CD4-positive, alpha-beta memory T cell (primary cell): Measurements from ENCODE around the gene DIAPH1. TPM values are rescaled to one million over a fixed set of nuclear protein-coding genes. Genes with fewer than 3 reads are reported as not detected.
A peak's percentile ranks its signal among the peaks of the same experiment; 100 is the strongest.

Experiments
- CTCF ChIA-PET: fragments of 350-600 bp; sonication (Branson Sonifier 250); formaldehyde crosslinking; loops from one replicate; lab custom pipeline; 2021; ENCODE audit warnings: inconsistent platforms; ENCODE audit not compliant: partially characterized antibody; lab: Charles Lee
- POLR2A ChIA-PET: fragments of 350-600 bp; sonication (Branson Sonifier 250); formaldehyde crosslinking; loops from one replicate; lab custom pipeline; 2021; ENCODE audit not compliant: partially characterized antibody; lab: Charles Lee
- DNase-seq, 5 donors: peaks; one replicate each; pipeline versions ENCODE4 v3.0.0 to v3.0.0-alpha.2; 2020 to 2022; ENCODE audit warnings: mixed read lengths in 1 of 5
- H3K27ac ChIP-seq: one replicate; pipeline ENCODE4 v1.7.0; 2013; ENCODE audit warnings: low read depth, low read length
- H3K27me3 ChIP-seq: 2 replicates; pipeline ENCODE4 v1.7.0; 2013; ENCODE audit warnings: mild to moderate bottlenecking, low read length, moderate library complexity; ENCODE audit not compliant: insufficient read depth
- H3K36me3 ChIP-seq: 2 replicates; pipeline ENCODE4 v1.7.0; 2013; ENCODE audit warnings: mild to moderate bottlenecking, low read length, moderate library complexity; ENCODE audit not compliant: insufficient read depth
- H3K4me1 ChIP-seq: 2 replicates; pipeline ENCODE4 v1.7.0; 2013; ENCODE audit warnings: mild to moderate bottlenecking, low read length, moderate library complexity; ENCODE audit not compliant: insufficient read depth
- H3K4me3 ChIP-seq, 2 donors: one replicate each; pipeline ENCODE4 v1.7.0; 2013; ENCODE audit warnings: low read length in 2 of 2, mild to moderate bottlenecking in 1 of 2
- H3K9me3 ChIP-seq, 2 donors: one replicate each; pipeline ENCODE4 v1.7.0; 2013; ENCODE audit warnings: low read length in 2 of 2, control low read depth in 1 of 2; ENCODE audit not compliant: control insufficient read depth in 1 of 2
- H3K27ac Mint-ChIP-seq, 7 donors: one replicate each; pipeline ENCODE4 v1.8.0; 2020 to 2021; ENCODE audit warnings: mixed read lengths in 7 of 7, mild to moderate bottlenecking in 6 of 7, inconsistent platforms in 3 of 7, moderate library complexity in 3 of 7
- H3K27me3 Mint-ChIP-seq, 2 donors: one replicate each; pipeline ENCODE4 v1.8.0; 2020 to 2021; ENCODE audit warnings: mixed read lengths in 2 of 2
- H3K36me3 Mint-ChIP-seq, 2 donors: one replicate each; pipeline ENCODE4 v1.8.0; 2020 to 2021; ENCODE audit warnings: mixed read lengths in 2 of 2, inconsistent platforms in 1 of 2, mild to moderate bottlenecking in 1 of 2
- H3K4me1 Mint-ChIP-seq, 4 donors: one replicate each; pipeline ENCODE4 v1.8.0; 2020 to 2021; ENCODE audit warnings: mixed read lengths in 4 of 4, mild to moderate bottlenecking in 1 of 4
- H3K4me3 Mint-ChIP-seq, 8 donors: one replicate each; pipeline ENCODE4 v1.8.0; 2020 to 2021; ENCODE audit warnings: mixed read lengths in 8 of 8, mild to moderate bottlenecking in 7 of 8, moderate library complexity in 6 of 8, inconsistent platforms in 3 of 8
- H3K9me3 Mint-ChIP-seq, 8 donors: one replicate each; pipeline ENCODE4 v1.8.0; 2020 to 2021; ENCODE audit warnings: mixed read lengths in 8 of 8, mild to moderate bottlenecking in 5 of 8, inconsistent platforms in 3 of 8, moderate library complexity in 1 of 8
- intact Hi-C: fragments of 100-400 bp; cut with micrococcal nuclease; formaldehyde crosslinking; loops from one replicate; pipeline ENCODE4 v1.15.1; 2023
- polyA plus RNA-seq, 2 donors: library from polyadenylated mRNA; unstranded; fragments of 300-500 nt; fragmentation: Illumina TruSeq; gene quantifications; one replicate each; pipeline ENCODE4 v1.2.3, GENCODE V29; 2021
- total RNA-seq, 2 experiments: library from RNA; stranded (reverse); gene quantifications; one replicate each; pipeline ENCODE4 v1.2.3, GENCODE V29; 2021

DIAPH1 gene
- total and polyA plus RNA-seq, 4 experiments from 2014 or later = 81.5 to 211 (median 178) TPM

- CTCF ChIA-PET = interaction anchor here (0.6 to 10.2 kb wide), 26 partner anchors 11 to 205 kb away, joined by 3 to 144 read pairs (median 6); partner anchors contain the start of genes PCDHGA1, PCDHGA10, PCDHGA11 and PCDHGA12
- H3K4me3 ChIP-seq = no peak overlapping the region
- peaks cover 91% of the 10 kb centered on the region for H3K36me3 ChIP-seq
- Mint-ChIP-seq H3K27ac (peak overlapping the region in 5 of 7 donors; percentile 26 to 72 (median 57)), H3K4me3 (no peak overlapping the region), H3K4me1 (peaks cover 11 to 28% (median 21%) of the 10 kb centered on the region in 4 donors), H3K27me3 (no peaks in the 10 kb centered on the region), H3K36me3 (peaks cover 33 to 75% of the 10 kb centered on the region in 2 donors), H3K9me3 (no peaks in the 10 kb centered on the region)
- POLR2A ChIA-PET = interaction anchor here (1.5 to 1.8 kb wide), 2 partner anchors 11 to 204 kb away, joined by 5 to 12 read pairs; partner anchors contain the start of gene TAF7
- intact Hi-C loops = loop anchor here (1.0 to 2.0 kb wide), 4 partner anchors 12 to 205 kb away; partner anchors contain the start of gene TAF7
- no peaks in the 10 kb centered on the region for H3K27me3 ChIP-seq
- peaks cover 15% of the 10 kb centered on the region for H3K4me1 ChIP-seq
- peak; percentile 46 to 62 (median 51) for DNase-seq
- no peak overlapping the region for H3K27ac ChIP-seq
- no peaks in the 10 kb centered on the region for H3K9me3 ChIP-seq
Observed at GRCh38 chr5:141524604-141525597, 93.9 kb downstream of the DIAPH1 start.

GRCh38 chr5:141523991-141524390 lies 94.8 kb downstream of the DIAPH1 start:
- H3K4me3 ChIP-seq = no peak overlapping the region
- peak overlapping the region in 2 of 7 donors; percentile 29 to 57 for H3K27ac Mint-ChIP-seq
- POLR2A ChIA-PET = interaction anchor here (1.5 to 1.8 kb wide), 2 partner anchors 10 to 203 kb away, joined by 5 to 12 read pairs; partner anchors contain the start of gene TAF7
- CTCF ChIA-PET = interaction anchor here (0.6 to 10.2 kb wide), 26 partner anchors 11 to 337 kb away, joined by 3 to 144 read pairs (median 6); partner anchors contain the start of genes PCDHB9, PCDHGA1, PCDHGA10 and PCDHGA11
- no peaks in the 10 kb centered on the region for H3K9me3 ChIP-seq
- no peak overlapping the region for H3K4me3 Mint-ChIP-seq
- H3K9me3 Mint-ChIP-seq = no peaks in the 10 kb centered on the region
- H3K27me3 Mint-ChIP-seq = no peaks in the 10 kb centered on the region
- H3K4me1 Mint-ChIP-seq = peaks cover 9 to 28% (median 21%) of the 10 kb centered on the region in 4 donors
- intact Hi-C loops = loop anchor here (1.0 to 2.0 kb wide), 4 partner anchors 11 to 204 kb away; partner anchors contain the start of gene TAF7
- H3K27ac ChIP-seq = no peak overlapping the region
- no peak for DNase-seq
- H3K36me3 ChIP-seq = peaks cover 92% of the 10 kb centered on the region
- H3K36me3 Mint-ChIP-seq = peaks cover 42 to 82% of the 10 kb centered on the region in 2 donors
- peaks cover 15% of the 10 kb centered on the region for H3K4me1 ChIP-seq
- no peaks in the 10 kb centered on the region for H3K27me3 ChIP-seq

- H3K27ac Mint-ChIP-seq = peak overlapping the region in 6 of 7 donors; percentile 22 to 86 (median 64)
- POLR2A ChIA-PET = interaction anchor here (1.0 kb wide), 1 partner anchor 202 kb away, joined by 4 read pairs; the partner anchor contains the start of gene TAF7
- CTCF ChIA-PET = interaction anchor here (0.7 to 10.2 kb wide), 12 partner anchors 9 to 335 kb away, joined by 3 to 144 read pairs (median 5); partner anchors contain the start of genes PCDHB9, PCDHGA10 and TAF7
Observed at GRCh38 chr5:141522301-141522700, 96.5 kb downstream of the DIAPH1 start.

GRCh38 chr5:141521244-141521781 lies 97.5 kb downstream of the DIAPH1 start:
- H3K27ac ChIP-seq = no peak overlapping the region
- POLR2A ChIA-PET = no interaction called here
- Mint-ChIP-seq H3K36me3 (peaks cover 69 to 81% of the 10 kb centered on the region in 2 donors), H3K4me3 (no peak overlapping the region), H3K4me1 (peaks cover 8 to 28% (median 21%) of the 10 kb centered on the region in 4 donors), H3K27ac (peak overlapping the region in 6 of 7 donors; percentile 2 to 86 (median 50)), H3K9me3 (no peaks in the 10 kb centered on the region), H3K27me3 (no peaks in the 10 kb centered on the region)
- CTCF ChIA-PET = interaction anchor here (1.0 to 10.2 kb wide), 9 partner anchors 8 to 802 kb away, joined by 3 to 144 read pairs (median 5); partner anchors contain the start of genes PCDHGA10 and TAF7
- no peak for DNase-seq
- H3K9me3 ChIP-seq = no peaks in the 10 kb centered on the region
- no peak overlapping the region for H3K4me3 ChIP-seq
- intact Hi-C loops = no loop called here
- H3K27me3 ChIP-seq = no peaks in the 10 kb centered on the region
- peaks cover 15% of the 10 kb centered on the region for H3K4me1 ChIP-seq
- peaks cover 90% of the 10 kb centered on the region for H3K36me3 ChIP-seq

More at GRCh38 chr5:141522301-141522700, 96.5 kb downstream of the DIAPH1 start:
- no peak overlapping the region for H3K27ac ChIP-seq
- no peak overlapping the region for H3K4me3 ChIP-seq
- H3K27me3 Mint-ChIP-seq = no peaks in the 10 kb centered on the region
- H3K4me3 Mint-ChIP-seq = no peak overlapping the region
- no peaks in the 10 kb centered on the region for H3K27me3 ChIP-seq
- no peaks in the 10 kb centered on the region for H3K9me3 ChIP-seq
- intact Hi-C loops = no loop called here
- peaks cover 8 to 28% (median 21%) of the 10 kb centered on the region in 4 donors for H3K4me1 Mint-ChIP-seq
- H3K36me3 ChIP-seq = peaks cover 90% of the 10 kb centered on the region
- H3K9me3 Mint-ChIP-seq = no peaks in the 10 kb centered on the region
- H3K4me1 ChIP-seq = peaks cover 15% of the 10 kb centered on the region
- peaks cover 59 to 78% of the 10 kb centered on the region in 2 donors for H3K36me3 Mint-ChIP-seq
- DNase-seq = no peak

GRCh38 chr5:141519605-141520565 lies 98.9 kb downstream of the DIAPH1 start:
- intact Hi-C loops = no loop called here
- peaks cover 7 to 27% (median 15%) of the 10 kb centered on the region in 4 donors for H3K4me1 Mint-ChIP-seq
- no peaks in the 10 kb centered on the region for H3K27me3 Mint-ChIP-seq
- Histone ChIP-seq H3K36me3 (peaks cover 94% of the 10 kb centered on the region), H3K27ac (no peak overlapping the region), H3K9me3 (no peaks in the 10 kb centered on the region), H3K4me3 (no peak overlapping the region), H3K27me3 (no peaks in the 10 kb centered on the region), H3K4me1 (peaks cover 16% of the 10 kb centered on the region)
- ChIA-PET CTCF (interaction anchor here (1.0 to 10.2 kb wide), 9 partner anchors 7 to 200 kb away, joined by 3 to 144 read pairs (median 4); partner anchors contain the start of genes PCDHGA11 and TAF7), POLR2A (interaction anchor here (0.6 kb wide), 1 partner anchor 68 kb away, joined by 3 read pairs; no protein-coding TSS in a partner anchor)
- peaks cover 79 to 83% of the 10 kb centered on the region in 2 donors for H3K36me3 Mint-ChIP-seq
- H3K4me3 Mint-ChIP-seq = no peak overlapping the region
- DNase-seq = no peak
- H3K9me3 Mint-ChIP-seq = no peaks in the 10 kb centered on the region
- peak overlapping the region in 3 of 7 donors; percentile 36 to 69 (median 46) for H3K27ac Mint-ChIP-seq

- ChIA-PET CTCF (interaction anchor here (0.7 to 1.5 kb wide), 5 partner anchors 9 to 198 kb away, joined by 3 to 6 read pairs (median 3); partner anchors contain the start of gene TAF7), POLR2A (no interaction called here)
- DNase-seq = no peak
- peaks cover 83% of the 10 kb centered on the region for H3K36me3 ChIP-seq
- H3K4me1 ChIP-seq = peaks cover 29% of the 10 kb centered on the region
- H3K27me3 Mint-ChIP-seq = no peaks in the 10 kb centered on the region
- H3K4me1 Mint-ChIP-seq = peaks cover 10 to 29% (median 20%) of the 10 kb centered on the region in 4 donors
- H3K9me3 ChIP-seq = no peaks in the 10 kb centered on the region
- intact Hi-C loops = no loop called here
- no peak overlapping the region for H3K27ac ChIP-seq
- H3K27ac Mint-ChIP-seq = peak overlapping the region in 2 of 7 donors; percentile 46 to 51
- H3K27me3 ChIP-seq = no peaks in the 10 kb centered on the region
- H3K4me3 Mint-ChIP-seq = no peak overlapping the region
- H3K36me3 Mint-ChIP-seq = peaks cover 70 to 93% of the 10 kb centered on the region in 2 donors
- no peaks in the 10 kb centered on the region for H3K9me3 Mint-ChIP-seq
- H3K4me3 ChIP-seq = no peak overlapping the region
Observed at GRCh38 chr5:141518618-141519015, 100.2 kb downstream of the DIAPH1 start.
